ENCODE data around the gene USH1G.

USH1G gene

DNA sequence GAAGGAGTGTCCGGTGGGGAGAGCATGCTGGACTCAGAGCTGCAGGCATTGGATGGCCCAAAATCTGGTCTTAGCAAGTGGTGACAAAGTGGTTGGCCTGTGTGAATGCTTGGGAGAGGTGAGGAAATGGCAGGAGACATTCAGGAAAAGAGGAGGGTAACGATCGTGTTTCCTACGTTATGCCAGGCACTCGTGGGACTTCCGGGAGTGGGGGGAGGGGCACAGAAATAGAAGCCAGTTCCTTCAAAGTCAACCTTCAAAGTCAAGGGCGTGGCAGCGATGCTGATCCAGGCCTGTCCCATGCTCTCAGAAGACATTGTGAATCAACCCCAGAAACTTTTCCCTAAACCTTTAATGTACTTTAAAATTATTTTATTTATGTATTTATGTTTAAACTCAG, 16.5 kb upstream of the USH1G start:
- no peak for DNase-seq (ENCODE audit: low read depth)
- no peaks in the 10 kb centered on the region for H3K9me3 ChIP-seq (ENCODE audit: control insufficient read depth, low read length)
- H3K27me3 ChIP-seq (replicated peaks; ENCODE audit: control insufficient read depth, insufficient read depth, low read length), result peaks cover 76% of the 10 kb centered on the region
- H3K36me3 ChIP-seq (ENCODE audit: control insufficient read depth, insufficient read depth, low read length, severe bottlenecking), result no peaks in the 10 kb centered on the region
- H3K4me1 ChIP-seq (ENCODE audit: control insufficient read depth, insufficient read depth, low read length), result no peaks in the 10 kb centered on the region
- H3K4me3 ChIP-seq (ENCODE audit: low read length), result no peak overlapping the region
- no peak overlapping the region for H3K9ac ChIP-seq (ENCODE audit: low read length)

DNA sequence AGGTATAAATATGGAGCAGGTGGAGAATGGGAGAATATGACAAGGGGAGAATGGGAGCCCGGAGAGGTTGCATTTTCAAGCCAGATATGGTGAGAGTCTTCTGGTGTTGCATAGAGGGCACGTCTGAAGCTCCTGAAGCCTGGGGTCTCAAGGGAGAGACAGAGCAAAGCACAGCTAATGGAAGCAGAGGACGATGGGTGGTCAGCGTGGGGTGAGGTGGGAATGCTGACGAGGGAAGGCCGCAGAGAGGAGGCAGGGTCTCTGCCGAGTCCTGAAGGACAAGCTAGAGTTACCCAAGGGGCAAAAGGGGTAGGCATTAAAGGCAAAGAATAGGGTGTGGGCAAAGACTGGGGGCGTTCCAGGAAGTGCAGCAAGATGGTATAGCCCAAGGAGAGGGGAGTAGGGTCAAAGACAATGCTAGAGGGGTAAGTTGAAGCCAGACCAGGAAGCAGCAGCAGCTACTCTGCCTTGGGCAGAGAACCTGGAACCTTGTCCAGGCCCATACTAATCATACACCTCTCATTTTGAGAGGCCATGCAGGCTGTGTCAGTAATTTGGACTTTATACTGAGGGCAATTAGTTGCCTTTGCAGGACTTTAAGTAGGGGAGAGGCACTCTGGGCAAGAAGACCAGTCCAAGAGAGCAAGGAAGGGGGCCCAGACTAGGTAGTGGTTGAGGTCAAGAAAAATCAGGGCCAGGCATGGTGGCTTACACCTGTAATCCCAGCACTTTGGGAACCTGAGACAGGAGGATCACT, 15.3 kb upstream of the USH1G start:
- Histone ChIP-seq H3K9me3 (ENCODE audit: control insufficient read depth, low read length) (no peaks in the 10 kb centered on the region), H3K36me3 (ENCODE audit: control insufficient read depth, insufficient read depth, low read length, severe bottlenecking) (no peaks in the 10 kb centered on the region), H3K4me3 (ENCODE audit: low read length) (no peak overlapping the region), H3K27me3 (replicated peaks; ENCODE audit: control insufficient read depth, insufficient read depth, low read length) (peaks cover 75% of the 10 kb centered on the region), H3K9ac (ENCODE audit: low read length) (no peak overlapping the region), H3K4me1 (ENCODE audit: control insufficient read depth, insufficient read depth, low read length) (no peaks in the 10 kb centered on the region)
- DNase-seq (ENCODE audit: low read depth), result no peak

DNA sequence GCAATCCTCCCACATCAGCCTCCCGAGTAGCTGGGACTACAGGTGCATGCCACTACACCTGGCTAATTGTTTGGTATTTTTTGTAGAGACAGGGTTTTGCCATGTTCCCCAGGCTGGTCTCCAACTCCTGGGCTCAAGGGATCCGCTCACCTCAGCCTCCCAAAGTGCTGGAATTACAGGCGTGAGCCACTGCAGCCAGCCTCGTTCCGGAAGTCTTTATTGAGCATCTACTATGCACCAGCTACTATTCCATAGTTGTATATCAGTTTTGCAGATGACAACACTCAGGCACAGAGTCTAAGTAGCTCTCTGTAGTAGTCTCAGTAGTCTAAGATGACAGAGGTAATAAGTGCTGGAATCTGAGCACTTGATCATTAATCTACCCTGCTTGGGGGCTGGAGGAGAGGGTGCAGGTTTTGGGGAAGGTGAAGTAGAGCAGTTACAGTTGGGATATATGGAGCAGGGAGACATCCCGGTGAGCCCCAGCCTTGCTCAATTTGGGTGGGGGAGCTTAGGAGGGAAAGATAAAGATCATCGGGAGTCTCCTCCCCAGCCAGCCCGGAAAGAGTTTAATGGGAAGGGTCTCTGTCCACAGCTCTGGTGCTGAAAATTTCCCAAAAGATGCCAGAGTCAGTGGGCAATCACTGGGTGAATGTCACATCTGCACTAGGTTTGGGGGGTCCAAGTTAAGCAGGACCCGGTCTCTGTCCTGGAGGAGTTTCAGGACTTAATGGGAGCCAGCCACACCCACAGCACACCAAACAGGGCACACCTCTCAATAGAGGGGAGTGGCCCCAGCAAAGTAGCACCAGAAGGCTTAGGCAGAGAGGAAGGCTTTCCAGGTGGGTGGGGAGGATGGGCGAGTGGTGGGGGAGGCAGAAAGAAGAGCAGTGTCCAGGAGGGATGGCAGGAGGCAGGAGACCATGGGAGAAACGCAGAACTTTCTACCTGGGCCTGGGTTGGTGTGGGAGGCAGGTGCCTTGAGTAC, 14.3 kb upstream of the USH1G start:
- Histone ChIP-seq H3K4me3 (ENCODE audit: low read length) (no peak overlapping the region), H3K9me3 (ENCODE audit: control insufficient read depth, low read length) (no peaks in the 10 kb centered on the region), H3K9ac (ENCODE audit: low read length) (no peak overlapping the region), H3K4me1 (ENCODE audit: control insufficient read depth, insufficient read depth, low read length) (no peaks in the 10 kb centered on the region), H3K36me3 (ENCODE audit: control insufficient read depth, insufficient read depth, low read length, severe bottlenecking) (no peaks in the 10 kb centered on the region), H3K27me3 (replicated peaks; ENCODE audit: control insufficient read depth, insufficient read depth, low read length) (peaks cover 79% of the 10 kb centered on the region)
- DNase-seq (ENCODE audit: low read depth), result peak; percentile 23

DNA sequence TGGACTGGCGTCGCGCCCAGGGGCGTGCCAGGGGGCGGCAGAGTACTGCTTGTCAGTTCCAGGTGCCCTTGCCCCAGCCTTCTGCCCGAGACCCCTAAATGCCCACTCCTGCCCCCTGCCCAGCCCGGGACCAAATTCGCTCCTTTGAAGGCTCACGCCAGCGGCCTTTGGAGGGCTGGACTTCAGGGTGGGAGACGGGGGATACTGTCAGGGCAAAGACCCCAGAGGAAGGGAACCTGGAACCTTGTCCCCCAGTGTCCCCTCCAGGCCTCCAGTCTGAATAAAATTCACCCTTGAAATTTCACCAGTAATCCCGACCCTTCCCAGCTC, 13.4 kb upstream of the USH1G start:
- no peak overlapping the region for H3K9ac ChIP-seq (ENCODE audit: low read length)
- H3K4me3 ChIP-seq (ENCODE audit: low read length), result no peak overlapping the region
- no peaks in the 10 kb centered on the region for H3K9me3 ChIP-seq (ENCODE audit: control insufficient read depth, low read length)
- peaks cover 81% of the 10 kb centered on the region for H3K27me3 ChIP-seq (replicated peaks; ENCODE audit: control insufficient read depth, insufficient read depth, low read length)
- DNase-seq (ENCODE audit: low read depth), result no peak
- no peaks in the 10 kb centered on the region for H3K36me3 ChIP-seq (ENCODE audit: control insufficient read depth, insufficient read depth, low read length, severe bottlenecking)
- H3K4me1 ChIP-seq (ENCODE audit: control insufficient read depth, insufficient read depth, low read length), result no peaks in the 10 kb centered on the region

DNA sequence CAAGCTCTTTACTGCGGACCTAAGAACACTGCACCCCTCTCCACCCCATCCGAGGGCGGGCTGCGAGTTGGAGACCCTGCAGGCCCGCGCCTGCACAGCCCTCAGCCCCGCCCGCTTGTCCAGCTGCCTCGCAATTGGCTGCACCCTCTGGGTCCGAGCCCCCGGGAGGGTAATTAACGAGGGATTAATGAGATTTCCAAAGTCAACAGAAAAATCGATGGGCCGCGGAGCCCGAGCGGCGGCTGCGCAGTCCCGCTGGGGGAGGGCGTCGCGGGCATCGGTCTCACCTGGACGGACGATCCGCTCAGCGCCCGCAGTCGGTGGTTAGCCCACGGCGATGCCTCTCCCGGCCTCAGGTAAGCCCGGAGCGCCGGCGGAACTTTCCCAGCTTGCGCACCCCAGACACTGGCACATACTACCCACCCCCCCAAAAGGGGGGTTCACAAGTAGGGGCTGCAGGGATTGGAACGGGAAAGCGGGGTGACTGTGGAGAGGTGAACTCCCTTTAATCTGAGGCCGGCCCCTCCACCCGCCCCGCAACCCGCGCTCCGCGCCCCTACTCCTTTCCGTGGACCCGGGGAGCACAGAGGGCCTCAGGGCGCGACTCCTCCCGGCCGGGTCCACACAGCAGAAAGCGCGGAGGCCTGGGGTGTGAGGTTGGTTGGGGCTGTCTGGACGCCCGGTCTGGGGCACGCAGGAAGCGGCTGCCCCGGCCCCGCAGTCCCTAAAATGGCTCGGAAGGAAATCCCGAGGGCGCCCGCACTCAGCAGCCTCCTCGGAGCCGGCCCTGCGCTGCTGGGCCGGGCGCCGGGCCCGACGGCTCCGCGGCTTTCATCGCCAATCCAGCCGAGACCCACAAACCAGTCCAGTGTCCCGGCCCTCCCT, 12.8 kb upstream of the USH1G start, which contains the start of gene OTOP3:
TSS of gene OTOP3 (plus strand) at position 314 of the 885 bp plus-strand sequence. CDS start at position 338, 24 bp downstream.
- DNase-seq (ENCODE audit: low read depth), result peak; percentile 4

DNA sequence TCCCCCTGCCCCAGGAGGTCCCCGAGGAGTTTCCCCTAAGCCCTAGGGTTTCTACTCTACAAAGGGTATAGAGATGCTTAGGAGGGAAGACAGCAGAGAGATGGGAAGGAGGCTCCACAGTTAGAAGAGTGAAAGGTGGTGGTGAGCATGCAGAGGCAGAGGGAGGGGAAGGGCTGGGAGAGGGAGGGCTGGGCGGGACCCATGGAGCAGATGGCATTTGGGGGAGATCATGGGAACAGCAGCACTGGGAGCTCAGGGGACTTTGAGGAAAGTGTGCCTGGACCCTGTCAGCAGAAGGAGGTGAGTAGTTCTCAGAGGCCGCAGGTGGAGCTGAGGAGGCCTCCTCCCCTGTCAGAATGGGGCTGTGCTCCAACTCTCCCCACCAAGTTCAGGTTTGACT, 12.0 kb upstream of the USH1G start:
- H3K4me3 ChIP-seq (ENCODE audit: low read length), result no peak overlapping the region
- no peaks in the 10 kb centered on the region for H3K4me1 ChIP-seq (ENCODE audit: control insufficient read depth, insufficient read depth, low read length)
- H3K9ac ChIP-seq (ENCODE audit: low read length), result no peak overlapping the region
- no peaks in the 10 kb centered on the region for H3K9me3 ChIP-seq (ENCODE audit: control insufficient read depth, low read length)
- H3K27me3 ChIP-seq (replicated peaks; ENCODE audit: control insufficient read depth, insufficient read depth, low read length), result peaks cover 73% of the 10 kb centered on the region
- no peaks in the 10 kb centered on the region for H3K36me3 ChIP-seq (ENCODE audit: control insufficient read depth, insufficient read depth, low read length, severe bottlenecking)
- DNase-seq (ENCODE audit: low read depth), result no peak

More for the DNA sequence above, 12.8 kb upstream of the USH1G start, which contains the start of gene OTOP3:
- Histone ChIP-seq H3K27me3 (replicated peaks; ENCODE audit: control insufficient read depth, insufficient read depth, low read length) (peaks cover 77% of the 10 kb centered on the region), H3K4me1 (ENCODE audit: control insufficient read depth, insufficient read depth, low read length) (no peaks in the 10 kb centered on the region), H3K9ac (ENCODE audit: low read length) (no peak within 1 kb of the TSS), H3K36me3 (ENCODE audit: control insufficient read depth, insufficient read depth, low read length, severe bottlenecking) (no peaks in the 10 kb centered on the region), H3K9me3 (ENCODE audit: control insufficient read depth, low read length) (no peaks in the 10 kb centered on the region), H3K4me3 (ENCODE audit: low read length) (no peak within 1 kb of the TSS)

DNA sequence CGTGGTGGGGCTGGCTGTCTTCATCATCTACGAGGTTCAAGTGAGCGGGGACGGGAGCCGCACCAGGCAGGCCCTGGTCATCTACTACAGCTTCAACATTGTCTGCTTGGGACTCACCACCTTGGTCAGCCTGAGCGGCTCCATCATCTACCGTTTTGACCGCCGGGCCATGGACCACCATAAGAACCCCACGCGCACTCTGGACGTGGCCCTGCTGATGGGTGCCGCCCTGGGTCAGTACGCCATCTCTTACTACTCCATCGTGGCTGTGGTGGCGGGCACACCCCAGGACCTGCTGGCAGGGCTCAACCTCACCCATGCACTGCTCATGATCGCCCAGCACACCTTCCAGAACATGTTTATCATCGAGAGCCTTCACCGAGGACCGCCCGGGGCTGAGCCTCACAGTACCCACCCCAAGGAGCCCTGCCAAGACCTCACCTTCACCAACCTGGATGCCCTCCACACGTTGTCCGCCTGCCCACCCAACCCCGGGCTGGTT, 7.5 kb upstream of the USH1G start:
- Histone ChIP-seq H3K4me1 (ENCODE audit: control insufficient read depth, insufficient read depth, low read length) (no peaks in the 10 kb centered on the region), H3K27me3 (replicated peaks; ENCODE audit: control insufficient read depth, insufficient read depth, low read length) (peaks cover 61% of the 10 kb centered on the region), H3K36me3 (ENCODE audit: control insufficient read depth, insufficient read depth, low read length, severe bottlenecking) (no peaks in the 10 kb centered on the region), H3K4me3 (ENCODE audit: low read length) (no peak overlapping the region), H3K9ac (ENCODE audit: low read length) (no peak overlapping the region), H3K9me3 (ENCODE audit: control insufficient read depth, low read length) (no peaks in the 10 kb centered on the region)
- DNase-seq (ENCODE audit: low read depth), result no peak

DNA sequence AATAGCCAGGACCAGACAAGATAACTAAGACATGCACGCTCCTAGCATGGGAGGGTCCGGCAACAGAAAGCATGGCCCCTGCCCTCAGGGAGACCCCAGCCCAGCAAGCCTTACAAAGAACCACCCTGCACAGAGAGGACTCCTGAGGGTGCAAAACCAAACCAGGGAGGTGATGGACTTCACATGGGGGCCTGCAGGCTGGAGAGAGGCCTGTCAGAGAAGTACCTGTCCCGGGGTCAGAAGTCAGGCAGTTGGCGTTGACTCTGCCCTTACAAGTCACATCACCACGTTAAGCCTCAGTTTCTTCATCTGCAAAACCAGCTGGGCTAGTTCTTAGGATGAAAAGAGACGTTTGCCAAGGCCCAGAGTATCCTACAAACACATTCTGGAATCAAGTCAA, 5.7 kb upstream of the USH1G start:
- H3K4me3 ChIP-seq (ENCODE audit: low read length), result no peak overlapping the region

DNA sequence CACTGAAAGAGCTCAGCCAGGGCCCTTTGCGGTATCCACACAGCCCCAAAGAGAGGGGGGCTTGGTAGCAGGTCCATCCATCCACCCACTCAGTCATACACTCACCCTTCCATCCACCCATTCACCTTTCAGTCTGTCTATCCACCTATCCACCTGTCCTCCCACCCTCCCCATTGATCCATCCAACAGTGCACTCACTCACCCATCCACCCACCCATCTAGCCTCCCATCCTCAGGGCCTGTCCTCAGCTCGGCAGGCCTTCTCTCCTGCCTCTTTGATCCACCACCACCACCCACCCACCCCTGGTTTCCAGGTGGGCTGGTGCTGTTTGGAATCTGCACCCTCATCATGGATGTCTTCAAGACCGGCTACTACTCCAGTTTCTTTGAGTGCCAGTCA, 2.2 kb upstream of the USH1G start:
- H3K27me3 ChIP-seq (replicated peaks; ENCODE audit: control insufficient read depth, insufficient read depth, low read length), result peaks cover 61% of the 10 kb centered on the region
- H3K4me3 ChIP-seq (ENCODE audit: low read length), result no peak overlapping the region
- DNase-seq (ENCODE audit: low read depth), result no peak
- H3K9me3 ChIP-seq (ENCODE audit: control insufficient read depth, low read length), result no peaks in the 10 kb centered on the region
- no peaks in the 10 kb centered on the region for H3K4me1 ChIP-seq (ENCODE audit: control insufficient read depth, insufficient read depth, low read length)
- no peaks in the 10 kb centered on the region for H3K36me3 ChIP-seq (ENCODE audit: control insufficient read depth, insufficient read depth, low read length, severe bottlenecking)
- H3K9ac ChIP-seq (ENCODE audit: low read length), result no peak overlapping the region

More for the DNA sequence above, 5.7 kb upstream of the USH1G start:
- Histone ChIP-seq H3K9ac (ENCODE audit: low read length) (no peak overlapping the region), H3K36me3 (ENCODE audit: control insufficient read depth, insufficient read depth, low read length, severe bottlenecking) (no peaks in the 10 kb centered on the region), H3K27me3 (replicated peaks; ENCODE audit: control insufficient read depth, insufficient read depth, low read length) (peaks cover 70% of the 10 kb centered on the region), H3K4me1 (ENCODE audit: control insufficient read depth, insufficient read depth, low read length) (no peaks in the 10 kb centered on the region), H3K9me3 (ENCODE audit: control insufficient read depth, low read length) (no peaks in the 10 kb centered on the region)
- DNase-seq (ENCODE audit: low read depth), result no peak

DNA sequence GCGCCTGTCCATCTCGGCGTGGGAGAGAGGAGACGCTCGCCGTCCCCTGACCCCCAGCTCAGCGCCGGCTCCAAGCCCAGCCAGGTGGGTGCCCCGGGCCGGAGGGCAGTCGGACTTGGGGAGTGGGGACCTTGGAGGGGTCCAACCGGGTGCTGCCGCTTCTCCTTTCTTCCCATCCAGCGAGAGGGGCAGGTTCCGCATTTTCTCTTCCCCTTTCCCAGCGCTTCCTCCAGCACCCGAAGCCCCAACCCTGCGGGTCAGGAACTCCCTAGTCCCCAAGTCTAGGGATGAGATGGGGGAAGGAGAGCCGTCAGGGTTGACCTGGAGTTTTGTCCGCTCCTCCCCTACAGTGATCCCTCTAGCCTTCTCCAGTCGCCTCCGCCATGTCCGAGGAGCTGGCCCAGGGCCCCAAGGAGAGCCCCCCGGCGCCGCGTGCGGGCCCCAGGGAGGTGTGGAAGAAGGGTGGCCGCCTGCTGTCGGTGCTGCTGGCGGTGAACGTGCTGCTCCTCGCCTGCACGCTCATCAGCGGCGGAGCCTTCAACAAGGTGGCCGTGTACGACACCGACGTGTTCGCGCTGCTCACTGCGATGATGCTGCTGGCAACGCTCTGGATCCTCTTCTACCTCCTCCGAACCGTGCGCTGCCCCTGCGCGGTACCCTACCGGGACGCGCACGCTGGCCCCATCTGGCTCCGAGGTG, 1.3 kb upstream of the USH1G start, which contains the start of gene OTOP2:
TSS of gene OTOP2 (plus strand) at position 24 of the 699 bp plus-strand sequence. CDS start at position 384, 360 bp downstream.
- Histone ChIP-seq H3K9me3 (ENCODE audit: control insufficient read depth, low read length) (no peaks in the 10 kb centered on the region), H3K36me3 (ENCODE audit: control insufficient read depth, insufficient read depth, low read length, severe bottlenecking) (no peaks in the 10 kb centered on the region), H3K9ac (ENCODE audit: low read length) (no peak within 1 kb of the TSS), H3K4me3 (ENCODE audit: low read length) (no peak within 1 kb of the TSS), H3K4me1 (ENCODE audit: control insufficient read depth, insufficient read depth, low read length) (no peaks in the 10 kb centered on the region), H3K27me3 (replicated peaks; ENCODE audit: control insufficient read depth, insufficient read depth, low read length) (peaks cover 66% of the 10 kb centered on the region)
- no peak for DNase-seq (ENCODE audit: low read depth)
